Central memory CD8-positive, alpha-beta T cell (primary cell): Measurements from ENCODE around the gene SSBP2.

Experiments used
- ATAC-seq: fragments of 150-1000 bp; cut with Tn5 transposase; replicated peaks from 2 replicates; pipeline ENCODE4 v1.10.0; 2022; ENCODE audit warnings: mild to moderate bottlenecking, moderate FRiP score, moderate number of reproducible peaks; ENCODE audit not compliant: poor library complexity, severe bottlenecking; ENCODE audit errors: extremely low read depth
- DNase-seq, 2 donors: peaks; one replicate each; pipeline ENCODE4 v3.0.0; 2021; ENCODE audit warnings: low spot score in 2 of 2
- H3K27ac Mint-ChIP-seq: one replicate; pipeline ENCODE4 v1.8.0; 2022; ENCODE audit warnings: low read depth, mild to moderate bottlenecking, moderate library complexity, mixed read lengths
- H3K27me3 Mint-ChIP-seq: one replicate; pipeline ENCODE4 v1.8.0; 2022; ENCODE audit warnings: mixed read lengths
- H3K36me3 Mint-ChIP-seq: one replicate; pipeline ENCODE4 v1.8.0; 2022; ENCODE audit warnings: mild to moderate bottlenecking, moderate library complexity, mixed read lengths; ENCODE audit not compliant: insufficient read depth
- H3K4me1 Mint-ChIP-seq: one replicate; pipeline ENCODE4 v1.8.0; 2022; ENCODE audit warnings: mixed read lengths
- H3K4me3 Mint-ChIP-seq: one replicate; pipeline ENCODE4 v1.8.0; 2022; ENCODE audit warnings: mild to moderate bottlenecking, moderate library complexity, mixed read lengths
- H3K9me3 Mint-ChIP-seq: one replicate; pipeline ENCODE4 v1.8.0; 2022; ENCODE audit warnings: mixed read lengths

The SSBP2 gene

GRCh38 chr5:81549123-81549522, 201.8 kb downstream of the SSBP2 start:
- H3K4me1 Mint-ChIP-seq = peaks cover 6% of the 10 kb centered on the region
- no peaks in the 10 kb centered on the region for H3K9me3 Mint-ChIP-seq
- DNase-seq (no peak), ATAC-seq (no peak)
- peaks cover 2% of the 10 kb centered on the region for H3K36me3 Mint-ChIP-seq
- no peak overlapping the region for H3K27ac Mint-ChIP-seq
- H3K4me3 Mint-ChIP-seq = no peak overlapping the region
- H3K27me3 Mint-ChIP-seq = no peaks in the 10 kb centered on the region

DNA sequence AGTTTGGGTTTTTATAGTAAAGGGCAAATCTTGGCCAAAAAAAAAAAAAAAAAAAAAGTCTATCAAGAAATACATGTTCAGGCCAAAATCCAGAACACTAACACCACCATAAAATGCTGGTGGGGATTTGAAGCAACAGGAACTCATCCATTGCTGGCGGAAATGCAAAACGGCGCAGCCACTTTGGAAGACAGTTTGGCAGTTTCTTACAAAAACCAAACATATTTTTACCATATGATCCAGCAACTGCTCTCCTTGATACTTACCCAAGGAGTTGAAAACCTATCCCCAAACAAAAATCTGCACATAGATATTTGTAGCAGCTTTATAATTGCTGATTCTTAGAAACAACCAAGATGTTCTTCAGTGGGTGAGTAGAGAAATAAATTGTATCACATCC, 203.9 kb downstream of the SSBP2 start:
- Mint-ChIP-seq H3K27me3 (no peaks in the 10 kb centered on the region), H3K9me3 (no peaks in the 10 kb centered on the region), H3K36me3 (peaks cover 2% of the 10 kb centered on the region), H3K4me1 (no peaks in the 10 kb centered on the region), H3K27ac (no peak overlapping the region), H3K4me3 (no peak overlapping the region)
- DNase-seq (no peak), ATAC-seq (no peak)

DNA sequence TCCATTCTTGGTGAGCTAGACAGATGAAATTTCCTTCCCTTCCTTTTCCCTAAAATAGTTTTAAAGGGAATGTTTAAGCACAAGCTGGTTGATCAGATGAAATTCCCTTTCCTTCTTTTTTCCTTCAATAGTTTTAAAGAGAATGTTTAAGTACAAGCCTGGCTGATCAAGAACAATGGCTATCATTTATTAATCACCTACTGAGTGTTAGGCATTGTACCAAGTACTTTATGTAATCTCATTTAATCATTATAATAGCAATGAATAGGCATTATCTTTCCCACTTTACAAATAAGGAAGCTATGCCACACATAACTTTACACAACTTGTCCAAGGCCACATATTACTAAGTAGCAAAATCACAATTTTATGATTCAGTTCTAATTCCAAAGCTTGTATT, 205.0 kb downstream of the SSBP2 start:
- no peak overlapping the region for H3K27ac Mint-ChIP-seq
- H3K9me3 Mint-ChIP-seq = no peaks in the 10 kb centered on the region
- H3K27me3 Mint-ChIP-seq = no peaks in the 10 kb centered on the region
- H3K4me1 Mint-ChIP-seq = no peaks in the 10 kb centered on the region
- no peak overlapping the region for H3K4me3 Mint-ChIP-seq
- DNase-seq (no peak), ATAC-seq (no peak)
- H3K36me3 Mint-ChIP-seq = peaks cover 2% of the 10 kb centered on the region

- ATAC-seq (no peak), DNase-seq (no peak)
- Mint-ChIP-seq H3K36me3 (no peaks in the 10 kb centered on the region), H3K4me1 (no peaks in the 10 kb centered on the region), H3K27ac (peak overlapping the region; percentile 65), H3K4me3 (no peak overlapping the region), H3K27me3 (no peaks in the 10 kb centered on the region), H3K9me3 (no peaks in the 10 kb centered on the region)
Measured at GRCh38 chr5:81544351-81545018, 206.4 kb downstream of the SSBP2 start.

- no peaks in the 10 kb centered on the region for H3K36me3 Mint-ChIP-seq
- H3K27ac Mint-ChIP-seq = no peak overlapping the region
- DNase-seq = no peak
- H3K27me3 Mint-ChIP-seq = no peaks in the 10 kb centered on the region
- H3K9me3 Mint-ChIP-seq = no peaks in the 10 kb centered on the region
- peaks cover 9% of the 10 kb centered on the region for H3K4me1 Mint-ChIP-seq
- ATAC-seq = no peak
- H3K4me3 Mint-ChIP-seq = no peak overlapping the region
Measured at GRCh38 chr5:81542242-81542641, 208.7 kb downstream of the SSBP2 start.

- Mint-ChIP-seq H3K36me3 (peaks cover 2% of the 10 kb centered on the region), H3K4me3 (no peak overlapping the region), H3K27me3 (no peaks in the 10 kb centered on the region), H3K27ac (peak overlapping the region; percentile 27), H3K9me3 (no peaks in the 10 kb centered on the region), H3K4me1 (peaks cover 9% of the 10 kb centered on the region)
- ATAC-seq = peak; percentile 24
- DNase-seq = no peak
Measured at GRCh38 chr5:81537905-81538547, 212.9 kb downstream of the SSBP2 start.

DNA sequence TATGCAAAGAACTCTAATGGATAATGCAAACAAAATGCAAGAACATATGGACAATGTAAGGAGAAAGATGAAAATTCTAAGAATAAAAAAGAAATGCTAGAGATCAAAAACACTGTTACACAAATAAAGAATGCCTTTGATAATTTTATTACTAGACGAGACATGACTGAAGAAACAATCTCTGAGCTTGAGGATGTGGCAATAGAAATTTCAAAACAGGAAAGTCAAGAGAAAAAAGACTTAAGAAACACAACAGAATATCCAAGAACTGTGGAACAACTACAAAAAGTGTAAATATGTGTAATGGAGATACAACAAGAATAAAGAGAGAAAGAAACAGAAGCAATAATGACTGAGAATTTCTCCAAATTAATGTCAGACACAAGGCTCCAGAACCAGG, 216.5 kb downstream of the SSBP2 start:
- Mint-ChIP-seq H3K4me1 (peaks cover 9% of the 10 kb centered on the region), H3K27ac (no peak overlapping the region), H3K4me3 (no peak overlapping the region), H3K36me3 (peaks cover 2% of the 10 kb centered on the region), H3K9me3 (no peaks in the 10 kb centered on the region), H3K27me3 (no peaks in the 10 kb centered on the region)
- no peak for DNase-seq
- no peak for ATAC-seq

- H3K27me3 Mint-ChIP-seq = no peaks in the 10 kb centered on the region
- H3K36me3 Mint-ChIP-seq = peaks cover 2% of the 10 kb centered on the region
- H3K4me1 Mint-ChIP-seq = peaks cover 9% of the 10 kb centered on the region
- DNase-seq (no peak), ATAC-seq (no peak)
- no peak overlapping the region for H3K4me3 Mint-ChIP-seq
- H3K9me3 Mint-ChIP-seq = no peaks in the 10 kb centered on the region
- H3K27ac Mint-ChIP-seq = no peak overlapping the region
Measured at GRCh38 chr5:81533629-81534405, 217.1 kb downstream of the SSBP2 start.

DNA sequence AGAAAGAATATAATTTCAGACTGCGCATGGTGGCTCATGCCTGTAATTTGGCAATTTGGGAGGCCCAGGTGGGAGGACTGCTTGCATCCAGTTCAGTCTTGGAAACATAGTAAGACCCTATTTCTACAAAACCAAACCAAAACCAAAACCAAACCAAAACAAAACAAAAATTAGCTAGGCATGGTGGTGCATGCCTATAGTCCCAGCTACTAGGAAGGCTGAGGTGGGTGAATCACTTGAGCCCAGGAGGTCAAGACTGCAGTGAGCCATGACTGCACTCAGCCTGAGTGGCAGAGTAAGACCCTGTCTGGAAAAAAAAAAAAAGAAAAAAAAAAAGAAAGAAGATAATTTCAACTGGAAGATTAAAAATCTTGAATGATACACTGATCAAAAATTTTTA, 220.0 kb downstream of the SSBP2 start:
- Mint-ChIP-seq H3K4me3 (no peak overlapping the region), H3K4me1 (no peaks in the 10 kb centered on the region)
- DNase-seq = no peak

GRCh38 chr5:81525690-81526089, 225.2 kb downstream of the SSBP2 start:
- no peak overlapping the region for H3K27ac Mint-ChIP-seq
- no peaks in the 10 kb centered on the region for H3K4me1 Mint-ChIP-seq
- H3K36me3 Mint-ChIP-seq = no peaks in the 10 kb centered on the region
- DNase-seq = no peak
- ATAC-seq = no peak
- no peak overlapping the region for H3K4me3 Mint-ChIP-seq
- H3K9me3 Mint-ChIP-seq = no peaks in the 10 kb centered on the region
- no peaks in the 10 kb centered on the region for H3K27me3 Mint-ChIP-seq

More for the DNA sequence above, 220.0 kb downstream of the SSBP2 start:
- no peaks in the 10 kb centered on the region for H3K9me3 Mint-ChIP-seq
- no peak for ATAC-seq
- H3K27me3 Mint-ChIP-seq = no peaks in the 10 kb centered on the region
- no peak overlapping the region for H3K27ac Mint-ChIP-seq
- no peaks in the 10 kb centered on the region for H3K36me3 Mint-ChIP-seq

- Mint-ChIP-seq H3K4me3 (no peak overlapping the region), H3K9me3 (no peaks in the 10 kb centered on the region), H3K27ac (no peak overlapping the region), H3K36me3 (no peaks in the 10 kb centered on the region), H3K4me1 (no peaks in the 10 kb centered on the region), H3K27me3 (no peaks in the 10 kb centered on the region)
- ATAC-seq = no peak
- no peak for DNase-seq
Measured at GRCh38 chr5:81524015-81524414, 226.9 kb downstream of the SSBP2 start.

DNA sequence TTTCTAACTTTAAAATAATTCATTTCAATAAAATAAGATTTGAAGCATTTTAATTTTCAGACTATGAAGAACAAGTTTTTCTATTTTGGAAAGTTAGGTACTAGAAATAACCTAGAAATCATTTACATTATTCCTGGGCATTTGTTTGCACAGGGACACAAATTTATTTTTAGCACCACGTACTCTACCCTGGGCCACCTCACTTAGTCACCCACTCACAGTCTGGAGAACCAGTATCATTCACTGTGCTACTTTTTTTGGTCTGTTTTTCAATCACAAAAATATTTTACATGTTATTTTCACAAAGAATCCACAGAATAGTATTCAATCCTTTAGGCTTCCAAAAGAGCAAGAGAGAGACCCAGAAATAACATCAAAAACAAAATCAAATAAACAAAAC, 228.3 kb downstream of the SSBP2 start:
- Mint-ChIP-seq H3K27ac (no peak overlapping the region), H3K4me1 (no peaks in the 10 kb centered on the region), H3K4me3 (no peak overlapping the region), H3K27me3 (no peaks in the 10 kb centered on the region), H3K9me3 (no peaks in the 10 kb centered on the region), H3K36me3 (no peaks in the 10 kb centered on the region)
- ATAC-seq (no peak), DNase-seq (no peak)

DNA sequence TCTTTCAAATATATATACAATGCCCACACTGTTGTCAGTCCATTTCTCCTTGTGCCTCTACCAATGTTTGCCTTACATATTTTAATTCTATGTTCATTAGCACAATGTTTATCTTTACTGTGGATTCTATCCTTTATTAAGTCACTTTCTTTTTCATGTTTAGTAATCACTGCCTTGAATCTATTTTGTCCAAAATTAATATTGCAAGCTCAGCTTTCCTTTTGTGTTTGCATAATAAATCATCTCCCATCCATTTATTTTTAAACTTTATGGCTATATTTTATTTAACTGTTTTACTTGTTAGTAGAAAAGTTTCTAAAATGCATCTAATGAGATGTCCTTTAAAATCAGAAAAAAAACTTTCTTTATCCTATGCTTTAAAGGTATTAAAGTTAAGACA, 230.1 kb downstream of the SSBP2 start:
- Mint-ChIP-seq H3K4me1 (no peaks in the 10 kb centered on the region), H3K27me3 (no peaks in the 10 kb centered on the region), H3K4me3 (no peak overlapping the region), H3K9me3 (no peaks in the 10 kb centered on the region), H3K27ac (no peak overlapping the region), H3K36me3 (no peaks in the 10 kb centered on the region)
- ATAC-seq (no peak), DNase-seq (no peak)
